HG03521 (cell line): ENCODE data around the gene COA3.
"Not testable (repeated sequence)": the region's sequence is repeated elsewhere in the genome, so short reads cannot be mapped to it uniquely, and the experiment has no call there.

Experiments
- ATAC-seq: cut with Tn5 transposase; IDR thresholded peaks from one replicate; pipeline ENCODE4 v1.9.1; 2021; ENCODE audit warnings: mild to moderate bottlenecking, moderate library complexity; ENCODE audit not compliant: unreplicated experiment

The COA3 gene

DNA sequence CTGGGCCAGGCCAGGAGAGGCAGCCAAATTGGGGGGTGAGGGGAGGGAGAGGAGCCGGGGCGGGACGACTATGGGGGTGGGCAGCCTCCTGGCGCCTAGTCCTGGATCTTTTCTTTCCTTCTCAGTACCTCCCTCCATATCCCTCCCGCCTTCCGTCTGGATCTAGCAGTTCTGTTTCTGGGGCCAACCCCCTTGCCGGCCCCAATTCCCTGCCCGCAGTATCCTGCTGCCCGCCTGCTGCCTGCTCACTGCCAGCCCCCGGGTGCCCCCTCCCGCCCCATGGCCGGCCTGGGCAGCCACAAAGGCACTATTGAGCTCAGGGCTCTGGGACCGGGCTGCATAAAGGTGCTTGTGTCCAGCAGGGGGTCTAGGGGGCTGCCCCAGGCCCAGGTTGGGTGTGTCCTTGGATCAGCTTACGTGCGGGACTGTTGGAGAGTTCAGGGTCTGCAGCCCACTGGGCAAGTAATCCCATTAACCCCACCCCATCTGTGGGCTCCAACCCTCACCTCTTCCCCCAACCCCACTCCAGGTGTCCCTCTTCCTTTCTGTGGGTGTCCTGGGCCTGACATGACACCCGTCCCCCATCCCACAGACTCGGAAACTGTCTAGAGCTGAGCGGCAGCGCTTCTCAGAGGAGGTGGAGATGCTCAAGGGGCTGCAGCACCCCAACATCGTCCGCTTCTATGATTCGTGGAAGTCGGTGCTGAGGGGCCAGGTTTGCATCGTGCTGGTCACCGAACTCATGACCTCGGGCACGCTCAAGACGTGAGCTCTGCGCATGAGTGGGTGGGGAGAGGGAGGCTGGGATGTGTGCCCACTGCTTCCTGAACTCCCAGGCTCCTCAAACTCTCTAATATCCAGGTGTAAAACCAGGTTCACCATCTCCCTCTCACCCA, 16.1 kb downstream of the COA3 start:
- ATAC-seq = no peak

DNA sequence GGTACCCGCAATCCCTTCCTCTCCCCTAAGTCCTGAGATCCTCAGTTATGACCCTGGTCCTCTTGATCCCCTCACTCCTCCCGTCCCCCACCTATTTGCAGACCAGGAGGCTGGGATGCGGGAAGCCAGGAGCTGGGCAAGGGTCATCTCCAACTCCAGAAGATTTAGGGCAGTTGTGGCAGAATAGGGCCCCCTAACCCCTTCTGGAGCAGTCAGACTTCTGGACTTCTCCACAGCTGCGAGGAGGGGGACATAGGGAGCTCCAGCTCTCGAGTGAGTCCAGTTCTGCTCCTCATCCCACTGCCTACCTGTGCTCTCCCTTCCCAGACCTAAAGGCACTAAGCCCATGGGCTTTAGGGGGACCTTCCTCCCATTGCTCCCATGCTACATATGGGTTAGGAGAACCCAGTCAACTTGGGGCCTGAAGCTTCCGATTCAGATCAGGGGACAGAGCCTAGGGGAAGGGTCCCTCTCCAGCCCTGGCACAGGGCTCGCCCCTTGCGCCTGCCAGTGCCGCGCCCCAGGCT, 16.8 kb downstream of the COA3 start:
- no peak for ATAC-seq

DNA sequence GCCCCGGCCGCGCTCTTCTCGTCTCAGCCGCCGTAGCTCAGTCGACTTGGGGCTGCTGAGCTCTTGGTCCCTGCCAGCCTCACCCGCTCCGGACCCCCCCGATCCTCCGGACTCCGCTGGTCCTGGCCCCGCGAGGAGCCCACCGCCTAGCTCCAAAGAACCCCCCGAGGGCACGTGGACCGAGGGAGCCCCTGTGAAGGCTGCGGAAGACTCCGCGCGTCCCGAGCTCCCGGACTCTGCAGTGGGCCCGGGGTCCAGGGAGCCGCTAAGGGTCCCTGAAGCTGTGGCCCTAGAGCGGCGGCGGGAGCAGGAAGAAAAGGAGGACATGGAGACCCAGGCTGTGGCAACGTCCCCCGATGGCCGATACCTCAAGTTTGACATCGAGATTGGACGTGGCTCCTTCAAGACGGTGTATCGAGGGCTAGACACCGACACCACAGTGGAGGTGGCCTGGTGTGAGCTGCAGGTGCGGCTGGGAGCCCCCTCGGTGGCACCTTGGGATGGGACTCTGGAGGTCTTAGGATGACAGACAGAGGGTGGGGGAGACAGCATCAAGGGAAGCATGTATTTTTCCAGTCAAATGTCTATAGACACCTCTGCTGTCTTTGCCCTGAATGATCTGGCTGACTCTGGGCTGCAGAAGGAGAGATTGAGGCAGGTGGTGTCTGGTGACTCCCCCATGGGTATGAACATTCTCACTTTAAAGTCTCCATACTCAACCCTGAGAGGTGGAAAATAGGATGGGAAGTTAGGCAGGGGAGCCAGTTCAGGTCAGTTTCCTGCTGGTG, 17.5 kb downstream of the COA3 start:
- no peak for ATAC-seq

DNA sequence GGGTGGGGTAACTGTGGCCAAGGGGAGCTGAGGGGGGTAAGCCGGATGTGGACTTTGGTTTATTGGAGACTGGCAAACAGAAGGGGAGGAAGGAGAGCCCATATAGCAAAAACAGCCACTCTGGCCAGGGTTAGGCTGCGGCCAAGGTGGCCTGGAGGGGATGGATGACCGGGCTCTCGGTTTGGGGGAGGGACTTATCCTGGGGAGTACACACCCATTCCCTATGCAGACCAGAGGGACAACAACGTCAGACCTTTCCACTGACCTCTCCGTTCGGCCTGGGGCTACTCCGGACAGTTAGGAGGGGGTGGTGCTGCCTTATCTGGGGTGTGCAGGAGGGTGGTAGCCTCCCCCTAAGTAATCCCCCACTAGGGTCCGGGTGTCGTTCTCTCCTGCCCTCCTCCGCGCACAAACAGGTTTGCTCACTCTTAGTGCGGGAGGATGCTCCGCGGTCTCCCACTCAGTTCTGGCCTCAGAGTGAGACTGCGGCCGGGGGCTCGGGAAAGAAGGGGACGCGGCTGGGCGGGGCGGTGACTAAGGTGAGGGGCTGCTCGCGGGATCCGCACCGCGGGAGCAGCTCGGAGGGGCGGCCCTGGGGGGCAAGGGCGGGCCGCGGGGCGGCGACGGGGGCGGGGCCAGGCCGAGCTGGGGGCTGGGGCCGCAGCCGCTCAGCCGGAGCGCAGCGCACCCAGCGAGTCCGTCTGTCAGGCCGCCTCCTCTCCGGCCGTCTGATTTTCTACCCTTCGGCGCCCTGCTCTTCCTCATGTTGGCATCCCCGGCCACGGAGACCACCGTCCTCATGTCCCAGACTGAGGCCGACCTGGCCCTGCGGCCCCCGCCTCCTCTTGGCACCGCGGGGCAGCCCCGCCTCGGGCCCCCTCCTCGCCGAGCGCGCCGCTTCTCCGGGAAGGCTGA, 18.3 kb downstream of the COA3 start, which contains the start of gene WNK4:
TSS of gene WNK4 (plus strand) at position 675 of the 915 bp plus-strand sequence. CDS start at position 764, 89 bp downstream.
- ATAC-seq = no peak

DNA sequence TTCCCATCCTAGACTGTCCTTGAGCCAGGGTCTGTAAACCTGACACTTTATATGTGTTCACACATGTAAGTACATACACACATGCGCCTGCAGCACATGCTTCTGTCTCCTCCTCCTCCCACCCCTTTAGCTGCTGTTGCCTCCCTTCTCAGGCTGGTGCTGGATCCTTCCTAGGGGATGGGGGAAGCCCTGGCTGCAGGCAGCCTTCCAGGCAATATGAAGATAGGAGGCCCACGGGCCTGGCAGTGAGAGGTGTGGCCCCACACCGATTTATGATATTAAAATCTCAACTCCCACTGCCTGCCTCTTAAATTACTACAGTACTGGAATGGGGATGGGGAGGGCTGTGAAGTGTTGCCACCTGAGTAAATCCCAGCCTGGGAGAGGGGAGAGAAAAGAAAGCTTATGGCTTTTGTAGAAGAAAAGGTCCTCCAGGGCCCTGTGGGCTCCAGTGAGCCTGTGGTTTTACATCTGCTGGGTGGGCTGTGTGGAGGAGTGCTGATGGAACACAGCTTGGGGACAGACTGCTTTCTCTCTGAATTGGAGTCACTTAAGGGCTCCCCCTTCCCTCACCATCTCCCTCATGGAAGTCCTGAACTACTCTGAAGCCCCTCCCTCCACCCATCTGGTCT, 19.1 kb downstream of the COA3 start:
- no peak for ATAC-seq

DNA sequence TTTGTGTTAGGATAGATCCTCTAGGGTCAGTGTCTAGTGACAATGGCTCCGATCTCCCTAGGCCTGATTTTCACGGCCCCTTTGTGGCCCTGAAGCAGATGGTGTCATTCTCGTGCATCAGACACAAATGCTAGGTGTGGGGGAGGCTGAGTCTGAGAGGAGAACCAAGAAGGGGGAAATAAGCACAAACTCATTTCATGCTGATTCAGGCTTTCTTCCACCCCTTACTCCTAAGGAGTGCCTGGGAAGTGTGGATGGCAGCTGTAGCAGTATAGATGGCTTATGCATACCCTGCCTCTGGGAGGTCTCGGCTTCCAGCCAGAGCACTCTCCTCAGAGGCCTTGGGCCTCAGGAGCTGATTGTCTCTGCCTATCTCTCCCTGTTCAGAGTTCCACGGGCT, 19.9 kb downstream of the COA3 start:
- ATAC-seq = no peak

DNA sequence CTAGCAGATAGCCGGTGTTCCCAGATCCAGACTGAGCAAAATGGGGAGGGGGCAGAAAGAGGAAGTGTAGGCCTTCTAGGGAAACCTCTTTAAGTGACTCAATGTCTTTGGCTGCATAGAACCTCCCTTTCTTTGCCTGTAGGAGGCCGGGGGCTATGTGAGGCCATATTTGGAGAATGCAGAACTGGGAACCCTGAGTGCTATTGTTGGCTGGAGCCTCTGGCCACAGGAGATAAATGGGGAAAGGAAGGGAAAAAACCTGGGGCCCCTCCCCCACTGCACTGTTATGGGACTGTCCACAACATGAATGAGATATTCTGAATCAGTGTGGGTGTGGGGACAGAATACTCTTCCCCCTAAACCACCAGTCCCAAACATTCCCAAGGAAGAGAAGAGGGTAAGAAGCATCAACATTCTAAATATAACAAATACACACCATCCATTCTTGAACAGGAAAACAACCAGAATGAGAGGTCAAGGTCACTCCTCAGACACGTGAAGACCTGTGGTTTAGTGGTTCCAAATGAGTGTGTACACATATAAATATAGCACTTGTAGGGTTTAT, 22.9 kb downstream of the COA3 start:
- no peak for ATAC-seq

DNA sequence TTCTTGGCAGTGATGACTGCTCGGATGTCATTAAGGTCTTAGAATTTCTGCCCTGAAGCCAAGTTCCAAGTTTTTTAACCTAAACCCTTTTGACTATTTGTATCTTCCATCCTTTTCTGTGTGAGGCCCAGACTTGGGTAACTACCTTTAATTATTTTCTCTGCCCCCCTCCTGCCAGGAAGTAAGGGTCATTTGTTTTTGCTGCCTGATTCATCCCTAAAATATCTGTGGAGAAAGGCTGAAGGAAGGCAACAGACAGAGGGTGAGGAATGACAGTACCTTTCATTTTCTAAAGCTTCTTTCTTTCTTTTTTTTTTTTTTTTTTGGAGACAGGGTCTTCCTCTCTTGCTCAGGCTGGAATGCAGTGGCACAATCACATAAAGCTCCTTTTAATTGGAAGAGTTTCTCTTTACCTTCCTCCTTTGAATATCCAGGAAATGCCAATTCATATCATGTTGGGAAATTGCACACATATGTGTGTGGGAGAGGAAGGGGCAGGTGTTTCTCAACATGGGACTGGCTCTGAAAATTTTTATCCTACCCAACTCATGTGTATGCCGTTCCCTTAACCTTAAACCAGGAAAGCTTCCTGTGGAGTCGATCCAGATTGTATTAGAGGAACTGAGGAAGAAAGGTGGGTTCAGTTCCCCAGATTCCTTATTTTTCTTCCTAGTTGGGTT, 24.3 kb downstream of the COA3 start:
- no peak for ATAC-seq

DNA sequence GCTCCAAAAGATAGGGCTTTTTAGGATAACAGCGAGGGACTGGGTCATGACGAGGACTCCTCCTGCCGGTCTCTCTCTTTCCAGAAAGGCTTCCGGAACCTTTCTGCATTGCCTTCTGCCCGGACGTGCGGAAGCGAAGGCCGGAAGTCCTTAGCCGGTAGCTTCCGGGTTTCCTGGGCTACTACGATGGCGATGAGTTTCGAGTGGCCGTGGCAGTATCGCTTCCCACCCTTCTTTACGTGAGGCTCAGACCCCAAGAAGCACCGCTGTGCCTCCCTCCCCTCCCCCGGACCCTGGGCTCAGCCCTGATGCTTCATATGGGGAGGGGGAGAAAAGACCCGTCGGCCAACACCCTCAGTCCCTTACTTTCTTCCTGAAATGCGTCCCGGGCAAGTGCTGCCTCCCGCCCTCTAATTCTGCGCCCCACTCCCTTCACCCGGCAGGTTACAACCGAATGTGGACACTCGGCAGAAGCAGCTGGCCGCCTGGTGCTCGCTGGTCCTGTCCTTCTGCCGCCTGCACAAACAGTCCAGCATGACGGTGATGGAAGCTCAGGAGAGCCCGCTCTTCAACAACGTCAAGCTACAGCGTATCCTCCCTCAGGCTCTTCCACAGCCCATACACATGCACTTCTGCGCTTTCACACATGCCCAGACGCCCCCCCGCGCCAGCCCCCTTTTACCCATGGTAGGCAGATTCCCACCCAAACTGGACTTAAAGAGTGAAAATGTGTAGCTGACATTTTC, 25.0 kb downstream of the COA3 start, which contains the start of gene VPS25:
TSS of gene VPS25 (plus strand) at position 160 of the 746 bp plus-strand sequence. CDS start at position 187, 27 bp downstream.
- no peak for ATAC-seq

DNA sequence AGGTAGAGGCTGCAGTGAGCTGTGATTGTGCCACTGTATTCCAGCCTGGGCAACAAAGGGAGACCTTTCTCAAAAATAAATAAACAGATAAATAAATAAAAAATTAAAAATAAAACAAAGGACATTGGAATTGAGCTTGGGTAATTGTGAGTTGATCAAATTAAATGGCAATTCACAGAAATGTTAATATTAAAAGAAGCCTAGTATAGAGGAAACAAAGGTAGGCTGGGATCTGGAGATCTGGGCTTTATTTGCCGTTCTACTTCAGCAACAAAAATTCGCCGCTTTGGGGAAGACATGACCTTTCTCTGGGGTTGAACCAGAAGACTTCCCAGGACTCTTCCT, 25.6 kb downstream of the COA3 start:
- no peak for ATAC-seq

DNA sequence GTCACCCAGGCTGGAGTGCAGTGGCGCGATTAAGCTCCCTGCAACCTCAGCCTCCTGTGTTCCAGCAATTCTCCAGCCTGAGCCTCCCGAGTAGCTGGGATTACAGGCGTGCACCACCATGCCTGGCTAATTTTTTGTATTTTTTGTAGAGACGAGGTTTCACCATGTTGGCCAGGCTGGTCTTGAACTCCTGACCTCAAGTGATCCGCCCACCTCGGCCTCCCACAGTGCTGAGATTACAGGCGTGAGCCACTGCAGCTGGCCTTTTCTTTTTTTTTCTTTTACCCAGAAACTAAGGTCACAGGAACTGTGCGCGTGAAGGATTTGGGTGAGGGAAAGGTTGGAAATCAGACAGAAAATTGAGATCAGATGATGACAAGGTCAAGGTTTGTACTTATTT, 28.5 kb downstream of the COA3 start:
- not testable (repeated sequence) for ATAC-seq

DNA sequence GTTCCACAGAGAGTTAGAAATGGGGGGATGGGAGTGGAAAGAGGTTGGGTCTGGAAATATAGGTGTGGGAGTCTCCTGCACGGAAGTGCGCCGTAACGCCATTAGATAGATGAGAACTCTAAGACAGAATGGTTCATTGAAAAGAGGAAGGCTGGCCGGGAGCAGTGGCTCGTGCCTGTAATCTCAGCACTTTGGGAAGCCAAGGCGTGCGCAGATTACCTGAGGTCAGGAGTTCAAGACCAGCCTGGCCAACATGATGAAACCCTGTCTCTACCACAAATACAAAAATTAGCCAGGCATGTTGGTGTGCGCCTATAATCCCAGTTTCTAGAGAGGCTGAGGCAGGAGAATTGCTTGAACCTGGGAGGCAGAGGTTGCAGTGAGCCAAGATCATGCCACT, 30.5 kb downstream of the COA3 start:
- not testable (repeated sequence) for ATAC-seq

DNA sequence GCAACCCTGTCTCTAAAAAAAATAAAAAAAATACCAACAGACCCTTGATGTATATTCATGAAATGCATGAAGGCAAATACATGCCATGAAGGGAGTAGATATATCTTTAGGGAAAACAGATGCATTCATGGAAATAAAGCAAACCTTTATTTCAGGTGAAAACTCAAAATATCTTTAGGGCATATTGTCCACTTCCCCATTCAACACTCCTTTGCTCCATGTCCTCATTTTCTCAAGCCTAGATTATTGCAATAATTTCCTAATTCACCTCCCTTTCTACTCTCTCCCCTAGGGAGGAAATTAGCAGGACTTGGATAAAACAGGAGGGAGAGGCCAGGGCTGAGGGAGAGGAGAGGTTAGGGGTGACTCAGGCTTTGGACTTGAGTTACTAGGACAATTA, 31.0 kb downstream of the COA3 start:
- no peak for ATAC-seq

DNA sequence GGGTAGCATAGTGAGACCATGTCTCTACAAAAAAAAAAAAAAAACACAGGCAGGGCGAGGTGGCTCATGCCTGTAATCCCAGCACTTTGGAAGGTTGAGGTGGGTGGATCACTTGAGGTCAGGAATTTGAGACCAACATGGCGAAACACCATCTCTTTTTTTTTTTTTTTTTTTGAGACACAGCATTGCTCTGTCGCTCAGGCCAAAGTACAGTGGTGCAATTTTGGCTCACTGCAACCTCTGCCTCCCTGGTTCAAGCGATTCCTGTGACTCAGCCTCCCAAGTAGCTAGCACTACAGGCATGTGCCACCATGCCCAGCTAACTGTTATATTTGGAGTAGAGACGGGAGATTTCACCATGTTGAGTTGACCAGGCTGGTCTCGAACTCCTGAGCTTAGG, 32.4 kb downstream of the COA3 start:
- no peak for ATAC-seq

DNA sequence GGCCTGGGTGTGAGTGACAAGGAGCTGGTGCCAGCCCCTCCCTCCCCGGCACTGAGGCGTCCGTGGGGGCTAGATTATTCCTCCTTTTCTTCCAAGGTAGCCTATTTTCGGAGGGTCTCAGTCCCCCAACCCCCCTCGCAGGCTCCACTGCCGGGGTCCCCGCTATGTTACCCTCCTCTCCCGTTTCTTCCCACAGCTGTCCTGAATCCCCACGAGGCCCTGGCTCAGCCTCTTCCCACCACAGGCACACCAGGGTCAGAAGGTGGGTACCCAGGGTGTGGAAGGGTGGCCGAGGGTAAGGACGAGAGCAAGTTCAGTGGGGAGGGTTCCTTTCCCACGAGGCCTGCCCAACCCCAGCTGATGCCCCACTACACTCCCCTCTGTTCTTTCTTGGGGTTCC, 36.9 kb downstream of the COA3 start:
- ATAC-seq = no peak

DNA sequence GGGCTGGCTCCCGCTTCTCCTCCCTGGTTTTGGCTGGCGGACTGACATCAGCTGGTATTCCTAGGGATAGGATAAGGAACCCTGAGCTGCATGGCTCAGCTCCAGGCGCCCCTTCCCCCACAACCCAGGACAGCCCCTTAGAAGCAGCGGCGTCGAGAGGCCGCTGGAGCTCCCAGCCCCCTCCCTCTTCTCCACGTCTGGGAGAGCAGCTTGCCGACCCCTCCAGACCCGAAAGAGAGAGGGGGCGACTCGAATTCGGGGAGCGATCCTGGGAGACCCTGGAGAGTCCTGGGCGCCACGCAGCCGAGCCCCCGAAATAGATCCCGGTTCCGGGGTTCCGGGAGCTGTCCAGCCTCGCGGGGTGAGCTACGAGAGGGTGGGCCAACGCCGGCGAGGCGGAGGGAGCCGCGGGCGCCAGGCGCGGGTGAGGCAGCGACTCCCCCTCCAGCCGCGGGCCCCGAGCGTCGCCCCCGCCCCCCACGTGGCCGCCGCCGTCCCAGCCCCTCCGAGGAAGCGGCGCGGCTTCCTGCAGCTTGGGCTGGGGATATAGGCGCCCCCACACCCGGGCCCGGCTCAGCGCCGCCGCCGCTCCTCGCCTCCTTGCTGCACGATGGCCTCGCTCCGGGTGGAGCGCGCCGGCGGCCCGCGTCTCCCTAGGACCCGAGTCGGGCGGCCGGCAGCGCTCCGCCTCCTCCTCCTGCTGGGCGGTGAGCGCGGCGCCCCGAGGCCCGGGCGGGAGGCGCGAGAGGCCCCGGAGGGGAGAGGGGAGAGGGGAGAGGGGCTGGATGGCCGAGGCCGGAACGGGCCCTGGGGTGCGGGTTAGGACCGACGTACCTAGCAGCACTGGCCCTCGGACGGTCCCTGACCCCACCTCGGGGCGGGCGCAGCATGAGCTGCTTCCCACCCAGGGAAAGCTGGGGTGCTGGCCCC, 37.6 kb downstream of the COA3 start, which contains the start of gene RAMP2:
TSS of gene RAMP2 (plus strand) at position 576 of the 930 bp plus-strand sequence. CDS start at position 611, 35 bp downstream.
- no peak for ATAC-seq

DNA sequence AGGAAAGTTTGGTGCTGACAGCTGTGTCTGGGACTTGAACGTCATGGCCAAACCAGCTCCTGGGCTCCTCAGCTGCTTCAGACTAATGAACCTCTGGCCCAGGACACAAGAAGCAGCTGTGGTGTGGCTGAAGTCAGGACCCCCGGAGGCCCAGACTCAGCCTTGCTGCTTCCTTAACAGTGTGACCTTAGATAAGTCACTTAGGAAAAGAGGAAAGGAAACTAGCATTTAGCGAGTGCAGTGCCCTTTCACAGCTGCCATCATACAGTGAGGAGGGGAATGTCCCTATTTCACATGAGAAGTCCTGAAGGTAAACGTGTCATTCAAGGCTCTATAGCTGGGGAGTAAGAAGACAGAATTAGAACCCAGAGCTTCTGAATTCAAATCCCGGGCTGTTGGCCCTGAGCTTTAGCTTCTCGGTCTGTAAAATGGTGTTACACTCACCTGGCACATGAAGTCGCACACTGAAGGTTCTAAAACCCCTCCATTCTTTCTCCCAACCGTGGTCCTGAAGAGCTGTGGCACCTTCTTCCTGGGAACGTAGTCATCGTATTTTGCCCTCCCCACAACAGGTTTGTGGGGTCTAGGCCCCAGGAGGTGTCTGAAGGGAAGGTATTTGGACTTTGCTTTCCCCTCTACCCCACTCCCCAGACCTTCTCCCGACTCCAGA, 38.4 kb downstream of the COA3 start:
- no peak for ATAC-seq
